AG04450 (cell line): Measurements from ENCODE around the gene PNO1. TPM values are rescaled to one million over a fixed set of nuclear protein-coding genes. Genes with fewer than 3 reads are reported as not detected.

Experiments used
- CTCF ChIA-PET: fragments of 300-600, 350-600 bp; formaldehyde crosslinking; extraction: SDS; loops from one replicate; lab custom pipeline; 2022; ENCODE audit warnings: antibody characterized with exemption, inconsistent platforms; lab: Charles Lee
- POLR2A ChIA-PET: fragments of 350-600 bp; formaldehyde crosslinking; extraction: SDS; loops from one replicate; lab custom pipeline; 2021; ENCODE audit warnings: antibody characterized with exemption, inconsistent platforms; lab: Yijun Ruan, JAX
- DNase-seq: peaks from one replicate; pipeline ENCODE4 v3.0.0-alpha.2; 2011; ENCODE audit warnings: low read depth, low spot score
- H3K27ac ChIP-seq: one replicate; pipeline ENCODE4 v1.5.1; 2012; ENCODE audit warnings: low read depth, low read length, control low read depth
- H3K27me3 ChIP-seq: one replicate; pipeline ENCODE4 v1.6.0; 2012; ENCODE audit warnings: low read length; ENCODE audit not compliant: control insufficient read depth, insufficient read depth
- H3K4me3 ChIP-seq: 2 replicates; pipeline ENCODE4 v1.5.1; 2011; ENCODE audit warnings: mild to moderate bottlenecking, low read depth, low read length, control low read depth
- H3K9me3 ChIP-seq: 2 replicates; pipeline ENCODE4 v1.5.1; 2012; ENCODE audit warnings: low read length; ENCODE audit not compliant: control insufficient read depth, insufficient read depth
- polyA plus RNA-seq: library from polyadenylated mRNA; depleted of rRNA; stranded (reverse); fragments of >200 nt; gene quantifications from 2 replicates; pipeline ENCODE4 v1.2.3, GENCODE V29; 2011; rRNA removed
- TF ChIP-seq, protein P1 (sequence below): IDR thresholded peaks from 2 replicates; pipeline ENCODE4 v1.5.1; 2011; ENCODE audit warnings: low read depth, low read length, control low read depth, inconsistent platforms

PNO1 gene
- polyA plus RNA-seq, 1 experiment = 14.2 TPM

DNA sequence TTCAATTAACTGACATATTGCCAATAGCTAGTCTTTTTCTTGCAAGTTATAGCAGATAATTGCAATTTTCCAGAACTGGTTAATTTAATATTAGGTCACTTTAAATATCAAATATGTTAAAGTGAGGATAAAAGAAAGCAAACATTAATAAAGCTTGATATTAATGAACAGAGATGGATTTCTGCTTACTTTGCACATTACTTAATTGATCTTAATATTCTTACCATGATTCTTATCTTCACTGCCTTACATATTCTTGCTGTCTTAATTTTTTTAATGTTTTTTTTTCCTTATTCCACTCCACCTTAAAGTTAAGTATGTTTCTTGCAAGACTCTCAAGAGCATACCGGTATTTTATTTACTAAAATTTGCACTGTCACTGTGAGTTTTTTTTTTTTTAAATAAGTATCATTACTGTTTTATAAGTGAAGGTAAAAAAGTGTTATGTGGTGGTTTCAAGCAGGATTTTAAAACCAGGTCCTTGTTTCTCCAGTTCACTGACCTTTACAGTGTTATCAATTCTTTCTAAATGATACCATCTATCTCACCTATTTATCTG is 60.7 kb downstream of the PNO1 start:
- no peaks in the 10 kb centered on the region for H3K27me3 ChIP-seq
- H3K9me3 ChIP-seq = peaks cover 4% of the 10 kb centered on the region; the same call in 1 of the 2 replicates
- ChIA-PET CTCF (interaction anchor here (1.0 kb wide), 2 partner anchors 22 to 65 kb away, joined by 3 to 5 read pairs; no protein-coding TSS in a partner anchor), POLR2A (no interaction called here)
- DNase-seq = no peak
- no peak overlapping the region for H3K4me3 ChIP-seq
- no peak overlapping the region for H3K27ac ChIP-seq
- TF ChIP-seq, protein P1, sequence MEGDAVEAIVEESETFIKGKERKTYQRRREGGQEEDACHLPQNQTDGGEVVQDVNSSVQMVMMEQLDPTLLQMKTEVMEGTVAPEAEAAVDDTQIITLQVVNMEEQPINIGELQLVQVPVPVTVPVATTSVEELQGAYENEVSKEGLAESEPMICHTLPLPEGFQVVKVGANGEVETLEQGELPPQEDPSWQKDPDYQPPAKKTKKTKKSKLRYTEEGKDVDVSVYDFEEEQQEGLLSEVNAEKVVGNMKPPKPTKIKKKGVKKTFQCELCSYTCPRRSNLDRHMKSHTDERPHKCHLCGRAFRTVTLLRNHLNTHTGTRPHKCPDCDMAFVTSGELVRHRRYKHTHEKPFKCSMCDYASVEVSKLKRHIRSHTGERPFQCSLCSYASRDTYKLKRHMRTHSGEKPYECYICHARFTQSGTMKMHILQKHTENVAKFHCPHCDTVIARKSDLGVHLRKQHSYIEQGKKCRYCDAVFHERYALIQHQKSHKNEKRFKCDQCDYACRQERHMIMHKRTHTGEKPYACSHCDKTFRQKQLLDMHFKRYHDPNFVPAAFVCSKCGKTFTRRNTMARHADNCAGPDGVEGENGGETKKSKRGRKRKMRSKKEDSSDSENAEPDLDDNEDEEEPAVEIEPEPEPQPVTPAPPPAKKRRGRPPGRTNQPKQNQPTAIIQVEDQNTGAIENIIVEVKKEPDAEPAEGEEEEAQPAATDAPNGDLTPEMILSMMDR = no peak

DNA sequence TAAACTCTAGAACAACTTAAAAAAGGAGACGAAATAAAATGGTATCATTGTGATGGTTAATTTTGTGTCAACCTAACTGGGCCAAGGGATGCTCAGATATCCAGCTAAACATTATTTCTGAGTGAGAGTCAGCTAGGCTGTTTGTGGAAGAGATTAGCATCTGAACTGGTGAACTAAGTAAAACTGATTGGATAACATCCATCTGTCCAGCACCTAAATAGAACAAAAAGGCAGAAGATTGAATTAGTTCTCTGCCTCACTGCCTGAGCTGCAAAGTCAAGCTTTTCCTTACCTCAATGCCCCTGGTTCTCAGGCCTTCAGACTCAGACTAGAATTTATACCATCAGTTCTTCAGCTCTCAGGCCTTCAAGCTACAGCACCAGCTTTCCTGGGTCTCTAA is 64.6 kb downstream of the PNO1 start:
- TF ChIP-seq, protein P1 = no peak
- H3K27me3 ChIP-seq = no peaks in the 10 kb centered on the region
- ChIA-PET CTCF (no interaction called here), POLR2A (no interaction called here)
- peaks cover 4% of the 10 kb centered on the region; the same call in 1 of the 2 replicates for H3K9me3 ChIP-seq
- no peak overlapping the region for H3K4me3 ChIP-seq
- no peak for DNase-seq
- H3K27ac ChIP-seq = no peak overlapping the region

DNA sequence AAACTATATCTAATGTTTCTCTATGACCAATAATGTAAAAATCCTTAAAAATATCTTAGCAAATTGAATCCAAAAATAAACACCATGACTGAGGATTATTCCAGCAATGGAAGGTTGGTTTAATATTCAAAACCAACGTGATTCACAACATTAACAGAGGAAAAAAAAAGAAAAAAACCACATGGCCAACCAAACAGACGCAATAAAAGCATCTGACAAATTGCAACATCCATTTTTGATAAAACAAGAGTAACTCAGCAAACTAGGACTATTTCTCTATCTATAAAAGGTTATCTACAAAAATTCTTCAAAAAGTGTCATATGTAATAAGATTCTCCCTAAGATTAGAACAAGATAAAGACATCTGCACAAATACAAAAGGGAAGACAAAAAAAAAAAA is 65.7 kb downstream of the PNO1 start:
- Histone ChIP-seq H3K27ac (no peak overlapping the region), H3K27me3 (no peaks in the 10 kb centered on the region), H3K9me3 (peaks cover 4% of the 10 kb centered on the region; the same call in 1 of the 2 replicates), H3K4me3 (no peak overlapping the region)
- TF ChIP-seq, protein P1 = no peak
- ChIA-PET CTCF (interaction anchor here (0.6 kb wide), 1 partner anchor 748 kb away, joined by 3 read pairs; no protein-coding TSS in a partner anchor), POLR2A (no interaction called here)
- no peak for DNase-seq

DNA sequence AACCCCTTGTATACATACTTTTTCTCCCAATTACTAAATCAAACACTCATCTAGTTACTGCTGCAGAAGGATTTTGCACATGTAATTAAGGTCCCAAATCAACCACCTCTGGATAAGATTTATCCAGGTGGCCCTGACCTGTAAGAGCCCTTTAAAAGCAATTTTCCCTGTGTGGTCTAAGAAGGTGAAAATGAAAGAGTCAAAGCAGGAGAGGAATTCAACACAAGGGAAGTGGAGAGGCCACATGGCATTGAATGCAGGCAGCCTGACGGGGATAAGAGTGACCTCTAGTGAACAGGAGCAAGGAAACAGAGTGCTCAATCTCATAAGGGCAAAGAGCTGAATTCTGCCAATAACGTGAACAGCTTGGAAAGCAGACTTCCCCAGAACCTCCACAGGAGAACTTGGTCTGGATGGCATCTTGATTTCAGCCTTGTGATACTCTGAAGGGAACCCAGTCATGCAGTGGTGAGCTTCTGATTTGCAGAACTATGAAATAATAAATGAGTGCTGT is 67.5 kb downstream of the PNO1 start:
- Histone ChIP-seq H3K9me3 (peaks cover 4% of the 10 kb centered on the region; the same call in 1 of the 2 replicates), H3K4me3 (no peak overlapping the region), H3K27me3 (no peaks in the 10 kb centered on the region), H3K27ac (no peak overlapping the region)
- no peak for DNase-seq
- ChIA-PET POLR2A (no interaction called here), CTCF (interaction anchor here (0.6 to 1.2 kb wide), 3 partner anchors 29 to 57 kb away, joined by 3 to 5 read pairs (median 4); no protein-coding TSS in a partner anchor)
- TF ChIP-seq, protein P1 = no peak

Other genes starting within 250 kb of the PNO1 start
- 22.2 and 45.7 TPM in 2 replicates for gene C1D, start 94.9 kb upstream of the PNO1 start, polyA plus RNA-seq
- gene PPP3R1, start 94.6 kb downstream of the PNO1 start, polyA plus RNA-seq = 21.2 and 24.9 TPM in 2 replicates
- 56.3 and 61.6 TPM in 2 replicates for gene CNRIP1, start 162.1 kb downstream of the PNO1 start, polyA plus RNA-seq
- 0.06 TPM in 2 replicates for gene PLEK, start 207.4 kb downstream of the PNO1 start, polyA plus RNA-seq